GM15510 (cell line): ENCODE measurements around the gene SASS6.

ENCODE experiments used
- POLR2A ChIP-seq: IDR thresholded peaks from 3 replicates; pipeline ENCODE4 v1.6.1; 2011; ENCODE audit warnings: borderline replicate concordance; ENCODE audit not compliant: insufficient read length; ENCODE audit errors: extremely low read depth

Gene SASS6, protein sequence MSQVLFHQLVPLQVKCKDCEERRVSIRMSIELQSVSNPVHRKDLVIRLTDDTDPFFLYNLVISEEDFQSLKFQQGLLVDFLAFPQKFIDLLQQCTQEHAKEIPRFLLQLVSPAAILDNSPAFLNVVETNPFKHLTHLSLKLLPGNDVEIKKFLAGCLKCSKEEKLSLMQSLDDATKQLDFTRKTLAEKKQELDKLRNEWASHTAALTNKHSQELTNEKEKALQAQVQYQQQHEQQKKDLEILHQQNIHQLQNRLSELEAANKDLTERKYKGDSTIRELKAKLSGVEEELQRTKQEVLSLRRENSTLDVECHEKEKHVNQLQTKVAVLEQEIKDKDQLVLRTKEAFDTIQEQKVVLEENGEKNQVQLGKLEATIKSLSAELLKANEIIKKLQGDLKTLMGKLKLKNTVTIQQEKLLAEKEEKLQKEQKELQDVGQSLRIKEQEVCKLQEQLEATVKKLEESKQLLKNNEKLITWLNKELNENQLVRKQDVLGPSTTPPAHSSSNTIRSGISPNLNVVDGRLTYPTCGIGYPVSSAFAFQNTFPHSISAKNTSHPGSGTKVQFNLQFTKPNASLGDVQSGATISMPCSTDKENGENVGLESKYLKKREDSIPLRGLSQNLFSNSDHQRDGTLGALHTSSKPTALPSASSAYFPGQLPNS

DNA sequence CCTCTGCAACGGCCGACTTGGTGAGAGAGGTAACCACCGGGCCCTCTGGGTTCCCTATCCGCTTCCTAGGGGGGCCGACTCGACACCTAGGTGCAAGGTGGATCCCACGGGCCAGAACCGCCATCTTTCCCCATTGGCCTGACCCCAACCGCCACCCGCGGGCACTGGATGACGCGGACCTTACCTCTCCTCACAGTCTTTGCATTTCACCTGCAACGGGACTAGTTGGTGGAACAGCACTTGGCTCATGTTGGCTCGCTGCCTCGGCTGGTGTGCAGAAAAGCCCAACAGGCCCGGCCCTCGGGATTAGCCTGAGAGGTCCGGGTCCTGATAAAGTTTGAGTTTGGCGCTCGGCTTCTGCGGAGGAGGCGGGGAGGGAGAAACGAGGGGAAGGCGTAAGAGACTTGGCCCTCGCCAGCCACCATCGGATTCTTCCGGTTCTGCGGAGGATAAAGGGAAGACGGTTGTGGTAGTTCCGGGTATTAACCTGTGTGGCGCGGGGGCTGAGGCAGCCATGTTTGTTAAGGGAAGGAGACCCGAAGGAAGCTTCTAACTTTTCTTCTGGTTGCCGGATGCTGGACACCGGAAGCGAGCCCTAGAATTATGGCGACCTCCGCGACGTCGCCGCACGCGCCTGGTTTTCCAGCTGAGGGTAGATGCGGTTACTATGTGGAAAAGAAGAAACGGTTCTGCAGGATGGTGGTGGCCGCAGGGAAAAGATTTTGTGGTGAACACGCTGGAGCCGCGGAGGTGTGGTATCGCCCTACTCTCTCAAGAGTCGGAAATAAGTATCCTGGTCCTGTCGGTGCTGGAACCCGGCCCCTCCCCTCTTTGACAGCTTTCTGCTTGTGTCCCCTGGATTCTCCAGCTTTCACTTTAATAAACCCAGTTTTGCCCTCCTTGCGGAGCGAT lies at the start of gene SASS6, which contains the start of gene TRMT13:
Gene SASS6, minus strand, starts transcription at position 365 of the 912 bp plus-strand sequence. Its CDS starts 116 bp downstream, at position 249.
Gene TRMT13, plus strand, starts transcription at position 598 of the 912 bp plus-strand sequence. Its CDS starts 6 bp downstream, at position 604.
- TF ChIP-seq POLR2A, result peak; percentile 58

DNA sequence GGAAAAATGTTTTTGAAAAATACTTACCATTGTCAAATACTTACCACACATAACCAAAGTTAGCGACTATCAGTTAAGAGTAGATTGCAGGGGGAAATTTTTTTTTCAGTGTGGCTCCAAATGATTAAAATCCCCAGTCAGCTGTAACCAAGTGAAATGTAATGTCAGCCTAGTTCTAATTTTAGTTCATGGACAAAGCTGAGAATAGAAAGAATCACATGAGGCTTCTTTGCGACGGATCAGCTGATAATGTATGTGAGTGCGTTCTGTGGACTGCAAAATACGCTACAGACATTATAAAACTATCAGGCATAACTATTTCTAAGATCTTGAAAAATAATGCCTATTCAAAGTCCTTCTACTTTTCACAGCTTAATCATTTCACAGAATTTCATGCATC lies 45.4 kb upstream of the SASS6 start, which contains the start of gene LRRC39:
Gene LRRC39, minus strand, starts transcription at position 166 of the 400 bp plus-strand sequence. CDS start 9,740 bp downstream, outside the sequence.
- TF ChIP-seq POLR2A, result no peak

DNA sequence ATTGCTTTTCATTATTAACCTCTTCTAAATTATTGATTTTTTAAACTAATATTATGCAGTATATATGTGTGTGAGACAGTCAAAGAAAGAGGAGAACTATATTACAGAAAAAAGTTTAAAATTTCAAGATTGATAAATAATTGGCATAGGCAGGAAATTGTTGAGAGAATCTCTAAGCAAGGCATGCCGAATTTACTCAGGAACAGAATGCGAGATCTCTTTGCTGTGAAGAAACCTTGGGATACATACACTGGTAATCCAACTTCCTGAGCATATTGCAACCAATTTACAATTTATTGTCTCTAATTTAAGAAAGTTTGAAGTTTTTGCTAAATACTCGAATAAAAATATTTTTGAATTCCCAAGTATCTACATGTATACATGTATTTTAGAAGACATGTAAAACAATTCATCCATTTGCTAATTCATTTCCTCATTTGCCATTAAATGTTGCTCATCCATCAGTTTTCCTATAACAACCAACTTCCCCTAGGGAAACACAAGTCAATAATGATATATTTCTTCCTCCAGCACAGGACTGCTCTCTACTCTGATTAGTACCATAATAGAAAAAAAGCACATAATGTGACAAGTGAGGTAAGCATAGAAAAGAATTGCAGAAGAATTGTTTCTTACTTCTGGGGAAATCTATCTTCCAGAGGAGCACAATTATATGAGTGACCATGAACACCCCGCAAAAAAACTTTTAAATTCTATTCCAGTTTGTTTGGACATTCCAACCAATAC lies 44.7 kb upstream of the SASS6 start:
- TF ChIP-seq POLR2A, result no peak

DNA sequence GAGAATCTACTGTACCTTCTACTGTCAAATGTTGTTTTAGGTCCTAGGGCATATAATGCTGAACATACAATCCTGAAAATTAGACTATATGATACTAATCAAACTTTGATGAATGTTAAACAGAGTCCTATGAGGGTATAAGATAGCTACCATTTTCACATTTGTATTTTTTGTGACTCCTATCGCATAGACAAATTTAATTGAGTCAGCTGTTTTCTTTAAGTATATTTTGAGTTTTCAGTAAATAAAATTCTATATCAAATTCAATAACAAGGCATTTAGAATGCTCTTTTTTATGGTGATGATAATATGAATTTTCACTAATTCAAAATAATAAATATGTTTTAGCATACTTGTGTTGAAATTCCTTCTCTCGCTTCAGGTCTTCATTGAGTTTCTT lies 35.3 kb upstream of the SASS6 start:
- no peak for TF ChIP-seq POLR2A

DNA sequence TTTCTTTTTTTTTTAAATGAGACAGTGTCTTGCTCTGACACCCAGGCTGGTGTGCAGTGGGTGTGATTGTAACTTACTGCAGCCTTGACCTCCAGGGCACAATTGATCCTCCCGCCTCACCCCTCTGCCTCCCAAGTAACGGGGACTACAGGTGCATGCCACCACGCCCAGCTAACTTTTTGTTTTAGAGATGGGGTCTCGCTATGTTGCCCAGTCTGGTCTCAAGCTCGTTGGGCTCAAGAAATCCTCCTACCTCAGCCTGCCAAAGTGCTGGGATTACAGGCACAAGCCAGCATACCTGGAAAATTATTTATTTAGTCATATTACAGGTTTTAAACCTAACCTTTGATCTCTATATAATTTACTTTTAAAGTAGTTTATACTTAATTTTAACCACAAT lies 32.0 kb upstream of the SASS6 start:
- no peak for TF ChIP-seq POLR2A

DNA sequence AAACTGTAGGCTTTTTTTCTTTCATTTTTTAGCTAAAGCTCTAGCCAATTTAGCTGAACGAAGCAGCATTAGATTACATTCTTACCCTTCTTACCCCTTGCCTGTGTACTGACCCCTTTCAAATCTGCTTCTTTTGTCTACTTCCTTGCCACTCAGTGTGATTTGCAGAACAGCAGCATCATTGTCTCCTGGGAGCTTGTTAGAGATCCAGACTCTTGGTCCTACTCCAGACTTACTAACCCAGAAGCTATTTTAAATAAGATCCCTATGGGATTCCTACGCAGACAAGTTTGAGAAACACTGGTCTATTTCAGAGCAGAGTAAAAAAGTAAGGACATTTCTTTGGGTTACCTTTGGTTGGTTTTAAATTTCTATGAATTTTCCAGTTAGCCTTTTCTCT lies 31.5 kb upstream of the SASS6 start:
- TF ChIP-seq POLR2A, result no peak

DNA sequence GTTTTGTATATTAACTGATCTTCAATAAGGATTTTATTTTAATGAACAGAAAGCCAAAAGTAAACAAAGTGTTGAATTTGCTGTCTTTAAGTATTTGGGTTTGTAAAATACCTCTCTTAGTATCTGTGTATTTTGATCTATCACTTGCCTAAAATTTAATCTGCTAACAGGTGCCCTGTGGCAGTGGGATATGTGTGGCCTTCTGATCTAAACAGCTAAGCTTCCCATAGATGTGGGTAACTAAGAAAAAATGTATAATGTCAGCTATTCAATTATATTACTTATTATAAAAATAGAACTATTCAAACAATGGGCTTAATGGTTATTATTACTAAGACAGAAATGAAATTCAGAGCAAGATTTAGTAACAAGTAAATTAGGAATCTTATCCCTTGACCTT lies 30.2 kb upstream of the SASS6 start:
- no peak for TF ChIP-seq POLR2A

DNA sequence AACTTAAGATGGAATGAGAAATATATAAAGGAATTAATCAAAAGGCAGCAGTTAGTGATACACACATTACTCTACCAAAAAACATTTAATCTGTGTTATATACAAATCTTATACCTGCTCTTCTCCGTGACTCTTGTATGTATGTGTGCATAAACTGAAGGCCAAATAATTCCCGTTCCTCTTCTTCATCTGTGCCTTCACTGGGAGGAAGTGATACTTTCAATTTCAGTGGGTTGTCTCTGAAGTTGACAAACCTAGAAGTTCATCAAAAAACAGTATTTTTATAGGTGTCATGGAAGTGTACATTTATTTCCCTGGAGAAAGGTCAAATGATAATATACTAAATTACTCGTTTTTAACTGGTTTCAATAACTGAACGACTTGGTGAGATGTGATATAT lies 19.5 kb upstream of the SASS6 start:
- no peak for TF ChIP-seq POLR2A

DNA sequence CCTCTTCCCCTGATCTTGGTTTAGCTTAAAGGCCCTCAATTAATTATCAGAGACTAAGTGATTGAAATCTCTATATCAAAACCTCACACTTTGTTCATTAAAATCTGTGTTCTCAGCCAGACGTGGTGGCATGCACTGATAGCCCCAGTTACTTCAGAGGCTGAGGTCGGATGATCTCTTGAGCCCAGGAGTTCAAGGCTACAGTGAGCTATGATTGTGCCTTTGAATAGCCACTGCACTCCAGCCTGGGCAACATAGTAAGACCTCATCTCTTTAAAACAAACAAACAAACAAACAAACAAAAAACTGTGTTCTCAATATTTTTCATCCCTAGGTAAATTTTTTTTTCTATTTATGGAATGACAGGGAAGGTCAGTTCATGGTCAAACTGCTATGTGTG lies 18.9 kb upstream of the SASS6 start:
- TF ChIP-seq POLR2A, result no peak

DNA sequence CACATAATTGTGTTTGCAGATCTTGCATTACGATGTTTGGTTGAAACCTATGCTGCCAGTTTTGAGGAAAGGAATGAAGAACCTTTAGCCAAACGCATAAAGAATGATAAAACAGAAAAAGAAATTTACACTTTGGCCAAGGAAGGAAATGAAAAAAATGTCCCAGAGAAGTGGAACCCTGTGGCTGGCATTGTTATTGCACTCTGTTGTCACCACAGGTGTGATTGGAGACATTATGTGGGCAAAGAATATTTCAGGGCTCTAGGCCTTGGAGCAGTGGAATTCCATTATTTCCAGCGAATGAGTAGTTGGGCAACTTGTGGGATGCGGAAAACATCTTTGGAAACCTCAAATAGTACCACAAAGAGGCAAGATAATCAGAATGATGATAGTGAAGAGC lies 15.1 kb upstream of the SASS6 start:
- no peak for TF ChIP-seq POLR2A

DNA sequence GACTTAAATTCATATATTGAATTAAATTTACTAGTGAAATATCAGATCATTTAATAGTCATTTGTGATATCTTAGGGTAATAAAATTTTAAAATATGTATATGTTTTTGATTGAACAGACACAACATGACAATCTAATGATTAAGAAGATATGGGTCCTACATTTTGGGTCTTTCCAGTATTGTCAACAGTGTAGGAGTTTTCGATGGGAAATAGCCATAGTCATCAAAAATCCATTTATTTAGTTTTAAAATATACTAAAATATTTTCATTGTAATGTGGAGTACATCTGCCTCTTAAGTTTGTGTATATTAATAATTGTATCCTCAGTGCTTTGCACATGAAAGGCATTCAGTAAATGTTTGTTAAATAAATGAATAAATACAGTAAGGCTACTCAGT lies 14.2 kb upstream of the SASS6 start:
- TF ChIP-seq POLR2A, result no peak

DNA sequence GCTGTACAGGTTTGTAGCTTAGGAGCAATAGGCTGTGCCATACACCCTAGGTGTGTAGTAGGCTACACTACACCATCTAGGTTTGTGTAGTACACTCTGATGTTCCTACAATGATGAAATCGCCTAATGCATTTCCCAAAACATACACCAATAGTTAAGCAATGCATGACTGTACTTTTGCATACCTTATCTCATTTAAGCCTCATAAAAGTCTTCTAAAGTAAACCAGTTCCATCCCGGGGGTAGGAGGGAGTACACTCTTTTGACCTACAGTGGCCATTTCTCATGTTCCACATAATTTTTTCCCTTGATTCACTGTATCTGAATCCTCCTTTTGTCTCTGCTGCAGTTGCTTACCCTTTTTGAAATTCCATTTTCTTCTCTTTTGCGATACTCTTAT lies 12.4 kb upstream of the SASS6 start:
- no peak for TF ChIP-seq POLR2A

DNA sequence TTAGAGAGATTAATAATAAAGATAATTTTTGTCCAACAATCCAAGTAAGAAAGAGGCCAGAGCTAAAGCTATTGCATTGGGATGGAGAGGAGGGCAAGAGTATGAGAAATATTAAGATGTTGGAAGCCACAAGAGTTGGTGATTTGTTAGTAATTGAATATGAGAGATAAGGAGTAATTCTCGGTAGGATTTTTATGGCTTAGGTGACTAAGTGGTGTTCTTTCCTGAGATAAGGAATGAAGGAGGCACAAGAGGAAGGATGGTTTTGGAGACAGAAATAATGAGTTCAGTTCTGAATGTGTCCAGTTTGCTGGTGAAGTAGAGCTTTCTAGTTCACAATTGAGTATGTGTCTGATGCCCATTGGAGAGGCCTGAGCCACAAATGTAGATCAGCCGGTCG lies 9.6 kb upstream of the SASS6 start:
- no peak for TF ChIP-seq POLR2A

DNA sequence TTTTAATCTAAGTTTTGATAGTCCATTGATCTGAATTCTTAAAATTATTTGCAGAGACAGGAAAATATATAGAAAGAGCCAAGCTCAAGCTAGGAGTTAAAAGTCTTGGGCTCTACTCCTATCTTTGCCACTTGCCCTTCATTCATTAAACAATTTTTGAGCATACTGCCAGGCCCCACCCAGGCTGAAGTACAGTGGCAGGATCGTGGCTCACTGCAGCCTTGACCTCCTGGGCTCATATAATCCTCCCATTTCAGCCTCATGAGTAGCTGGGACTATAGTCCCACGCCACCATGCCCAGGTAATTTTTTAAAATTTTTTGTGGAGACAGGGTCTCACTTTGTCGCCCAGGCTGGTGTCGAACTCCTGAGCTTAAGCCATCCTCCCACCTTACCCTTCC lies 8.5 kb upstream of the SASS6 start:
- TF ChIP-seq POLR2A, result no peak
